Measurements from ENCODE around the gene MACROH2A1. TPM values are rescaled to one million over a fixed set of nuclear protein-coding genes. Genes with fewer than 3 reads are reported as not detected.

The MACROH2A1 gene
- total and polyA plus RNA-seq, 2 donors (not counting 1 experiment from before 2014, with no cell fraction given): 95.6 to 191 TPM

DNA sequence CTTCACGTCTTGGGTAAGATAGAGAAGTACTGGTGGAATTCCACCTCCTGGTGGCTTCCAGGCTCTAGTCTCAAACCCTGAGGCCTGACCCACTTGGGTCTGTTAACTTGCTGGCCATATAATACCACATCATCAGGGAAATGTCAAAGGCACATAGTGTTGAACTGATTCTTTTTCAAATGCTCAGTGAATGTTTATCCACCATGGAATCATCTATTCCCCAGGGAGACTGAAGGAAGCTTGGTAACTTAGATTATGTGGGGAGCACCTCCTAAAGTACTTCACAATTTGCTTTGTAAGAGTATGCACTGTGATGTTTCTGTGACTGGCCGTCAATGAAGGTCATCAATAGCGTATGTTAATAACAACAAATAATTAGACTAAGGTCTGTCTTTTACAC lies 16.1 kb downstream of the MACROH2A1 start:
- peaks cover 25% of the 10 kb centered on the region for H3K4me1 ChIP-seq (ENCODE audit: control insufficient read depth, extremely low read depth, insufficient read depth, low read length)

DNA sequence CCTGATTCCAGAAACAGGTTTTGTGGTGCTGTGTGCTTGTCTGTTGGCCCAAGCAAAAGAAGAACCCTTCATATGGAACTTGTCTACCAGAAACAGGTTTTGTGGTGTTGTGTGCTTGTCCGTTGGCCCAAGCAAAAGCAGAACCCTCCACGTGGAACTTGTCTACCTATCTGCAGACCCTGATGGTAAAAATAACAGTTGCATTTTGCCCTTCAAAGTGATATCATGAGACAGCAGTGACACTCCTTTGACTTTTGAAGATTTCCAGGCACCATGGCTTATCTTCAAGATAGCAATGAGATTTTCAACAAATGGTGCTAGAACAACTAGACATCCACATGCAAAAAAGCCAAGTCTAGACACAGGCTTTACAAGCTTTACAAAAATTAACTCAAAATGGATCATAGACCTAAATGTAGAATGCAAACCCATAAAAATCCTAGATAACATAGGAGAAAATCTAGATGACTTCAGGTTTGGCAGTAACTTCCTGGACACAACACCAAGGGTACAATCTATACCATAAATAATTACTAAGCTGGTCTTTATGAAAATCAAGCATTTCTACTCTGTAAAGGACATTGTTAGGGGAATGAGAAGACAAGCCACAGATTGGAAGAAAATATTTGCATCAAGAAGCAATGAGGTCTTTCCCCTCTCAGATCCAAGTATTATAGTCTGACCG lies 16.8 kb downstream of the MACROH2A1 start:
- no peaks in the 10 kb centered on the region for H4K20me1 ChIP-seq (ENCODE audit: control insufficient read depth, extremely low read depth, insufficient read depth, low read length)
- no peak overlapping the region for H2AFZ ChIP-seq (ENCODE audit: low read length)
- no peak overlapping the region for H3K9ac ChIP-seq (ENCODE audit: insufficient read depth, low read length)
- H3K36me3 ChIP-seq (ENCODE audit: control insufficient read depth, insufficient read depth, low read length): peaks cover 18% of the 10 kb centered on the region
- H3K4me2 ChIP-seq (ENCODE audit: extremely low read depth, insufficient read depth, low read length): no peak overlapping the region
- DNase-seq (ENCODE audit: low read depth in 2 of 2): no peak
- H3K27ac ChIP-seq (ENCODE audit: insufficient read depth, low read length): no peak overlapping the region
- peaks cover 47% of the 10 kb centered on the region for H3K79me2 ChIP-seq (ENCODE audit: control insufficient read depth, insufficient read depth, low read length)
- H3K27me3 ChIP-seq (ENCODE audit: control insufficient read depth, insufficient read depth, low read length): no peaks in the 10 kb centered on the region
- no peak overlapping the region for H3K4me3 ChIP-seq (replicated peaks in 1 of 4; ENCODE audit: control extremely low read depth in 1 of 4, insufficient read depth in 1 of 4, low read depth in 3 of 4, low read length in 4 of 4)
- H3K9me3 ChIP-seq (ENCODE audit: control insufficient read depth, insufficient read depth, low read depth, low read length): no peaks in the 10 kb centered on the region
- TF ChIP-seq, protein P1, sequence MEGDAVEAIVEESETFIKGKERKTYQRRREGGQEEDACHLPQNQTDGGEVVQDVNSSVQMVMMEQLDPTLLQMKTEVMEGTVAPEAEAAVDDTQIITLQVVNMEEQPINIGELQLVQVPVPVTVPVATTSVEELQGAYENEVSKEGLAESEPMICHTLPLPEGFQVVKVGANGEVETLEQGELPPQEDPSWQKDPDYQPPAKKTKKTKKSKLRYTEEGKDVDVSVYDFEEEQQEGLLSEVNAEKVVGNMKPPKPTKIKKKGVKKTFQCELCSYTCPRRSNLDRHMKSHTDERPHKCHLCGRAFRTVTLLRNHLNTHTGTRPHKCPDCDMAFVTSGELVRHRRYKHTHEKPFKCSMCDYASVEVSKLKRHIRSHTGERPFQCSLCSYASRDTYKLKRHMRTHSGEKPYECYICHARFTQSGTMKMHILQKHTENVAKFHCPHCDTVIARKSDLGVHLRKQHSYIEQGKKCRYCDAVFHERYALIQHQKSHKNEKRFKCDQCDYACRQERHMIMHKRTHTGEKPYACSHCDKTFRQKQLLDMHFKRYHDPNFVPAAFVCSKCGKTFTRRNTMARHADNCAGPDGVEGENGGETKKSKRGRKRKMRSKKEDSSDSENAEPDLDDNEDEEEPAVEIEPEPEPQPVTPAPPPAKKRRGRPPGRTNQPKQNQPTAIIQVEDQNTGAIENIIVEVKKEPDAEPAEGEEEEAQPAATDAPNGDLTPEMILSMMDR (conservative IDR thresholded peaks at IDR 0.05 in 1 of 2, IDR thresholded peaks at IDR 0.05 in 1 of 2; ENCODE audit: low read depth in 1 of 2, low read length in 2 of 2): no peak
- TF ChIP-seq EZH2 (IDR thresholded peaks at IDR 0.05; ENCODE audit: low read length, missing control alignments): no peak
- peaks cover 22% of the 10 kb centered on the region for H3K4me1 ChIP-seq (ENCODE audit: control insufficient read depth, extremely low read depth, insufficient read depth, low read length)

More for the DNA sequence above, 16.1 kb downstream of the MACROH2A1 start:
- Histone ChIP-seq H3K9me3 (ENCODE audit: control insufficient read depth, insufficient read depth, low read depth, low read length) (no peaks in the 10 kb centered on the region), H3K27ac (ENCODE audit: insufficient read depth, low read length) (no peak overlapping the region), H3K36me3 (ENCODE audit: control insufficient read depth, insufficient read depth, low read length) (peaks cover 18% of the 10 kb centered on the region), H3K4me2 (ENCODE audit: extremely low read depth, insufficient read depth, low read length) (no peak overlapping the region), H3K4me3 (replicated peaks in 1 of 4; ENCODE audit: control extremely low read depth in 1 of 4, insufficient read depth in 1 of 4, low read depth in 3 of 4, low read length in 4 of 4) (no peak overlapping the region), H3K27me3 (ENCODE audit: control insufficient read depth, insufficient read depth, low read length) (no peaks in the 10 kb centered on the region), H4K20me1 (ENCODE audit: control insufficient read depth, extremely low read depth, insufficient read depth, low read length) (no peaks in the 10 kb centered on the region), H3K9ac (ENCODE audit: insufficient read depth, low read length) (no peak overlapping the region), H3K79me2 (ENCODE audit: control insufficient read depth, insufficient read depth, low read length) (peaks cover 52% of the 10 kb centered on the region), H2AFZ (ENCODE audit: low read length) (no peak overlapping the region)
- DNase-seq (ENCODE audit: low read depth in 2 of 2): no peak
- TF ChIP-seq EZH2 (IDR thresholded peaks at IDR 0.05; ENCODE audit: low read length, missing control alignments): no peak
- TF ChIP-seq, protein P1 (conservative IDR thresholded peaks at IDR 0.05 in 1 of 2, IDR thresholded peaks at IDR 0.05 in 1 of 2; ENCODE audit: low read depth in 1 of 2, low read length in 2 of 2): no peak

DNA sequence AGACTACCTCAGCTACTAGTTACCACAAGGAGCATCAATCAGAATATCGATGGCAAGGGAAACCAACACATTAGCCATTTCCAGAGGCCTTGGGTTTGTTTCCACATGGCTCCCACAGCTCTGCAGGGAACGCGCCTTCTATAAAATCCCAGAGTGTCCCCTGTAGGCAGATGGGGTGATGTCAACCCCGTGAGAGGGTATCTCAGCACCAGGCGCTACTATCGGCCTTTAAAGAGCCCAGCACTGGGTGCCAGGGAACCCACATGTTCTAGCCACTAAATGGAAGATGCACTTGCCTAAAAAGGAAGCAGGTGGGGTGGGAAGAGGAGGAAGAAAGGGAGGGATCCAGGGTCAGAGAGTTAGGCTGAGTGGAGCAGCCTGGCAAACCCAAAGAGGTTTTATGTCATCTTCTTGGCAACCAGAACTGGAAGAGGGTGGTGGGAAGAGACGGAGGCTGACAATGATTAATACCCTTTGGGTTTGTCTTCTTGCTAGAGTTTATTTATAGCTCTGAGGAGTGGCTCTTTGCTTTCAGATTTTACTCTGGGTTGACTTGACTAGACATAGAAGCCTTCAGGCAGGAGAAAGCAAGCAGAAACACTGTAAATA lies 19.9 kb downstream of the MACROH2A1 start:
- TF ChIP-seq, protein P1 (conservative IDR thresholded peaks at IDR 0.05 in 1 of 2, IDR thresholded peaks at IDR 0.05 in 1 of 2; ENCODE audit: low read depth in 1 of 2, low read length in 2 of 2): no peak
- TF ChIP-seq EZH2 (IDR thresholded peaks at IDR 0.05; ENCODE audit: low read length, missing control alignments): no peak
- Histone ChIP-seq H3K27ac (ENCODE audit: insufficient read depth, low read length) (no peak overlapping the region), H3K4me2 (ENCODE audit: extremely low read depth, insufficient read depth, low read length) (no peak overlapping the region)

More for the DNA sequence above, 19.9 kb downstream of the MACROH2A1 start:
- Histone ChIP-seq H3K4me1 (ENCODE audit: control insufficient read depth, extremely low read depth, insufficient read depth, low read length) (peaks cover 8% of the 10 kb centered on the region), H3K9me3 (ENCODE audit: control insufficient read depth, insufficient read depth, low read depth, low read length) (no peaks in the 10 kb centered on the region), H3K27me3 (ENCODE audit: control insufficient read depth, insufficient read depth, low read length) (no peaks in the 10 kb centered on the region), H2AFZ (ENCODE audit: low read length) (no peak overlapping the region), H3K9ac (ENCODE audit: insufficient read depth, low read length) (no peak overlapping the region), H3K4me3 (replicated peaks in 1 of 4; ENCODE audit: control extremely low read depth in 1 of 4, insufficient read depth in 1 of 4, low read depth in 3 of 4, low read length in 4 of 4) (no peak overlapping the region), H4K20me1 (ENCODE audit: control insufficient read depth, extremely low read depth, insufficient read depth, low read length) (no peaks in the 10 kb centered on the region), H3K36me3 (ENCODE audit: control insufficient read depth, insufficient read depth, low read length) (peaks cover 7% of the 10 kb centered on the region), H3K79me2 (ENCODE audit: control insufficient read depth, insufficient read depth, low read length) (peaks cover 31% of the 10 kb centered on the region)
- DNase-seq (ENCODE audit: low read depth in 2 of 2): peak in 1 of 2 donors; percentile 72
